Nephron progenitor cell (in vitro differentiated cells): ENCODE results near the gene SLC19A2.

ENCODE experiments used
- DNase-seq: peaks from one replicate; pipeline ENCODE4 v3.0.0; 2021
- H3K27ac Mint-ChIP-seq: 2 replicates; pipeline ENCODE4 v1.8.0; 2021; ENCODE audit warnings: mild to moderate bottlenecking, moderate library complexity, mixed read lengths
- H3K27me3 Mint-ChIP-seq: 2 replicates; pipeline ENCODE4 v1.8.0; 2021; ENCODE audit warnings: mild to moderate bottlenecking, low read depth, mixed read lengths; ENCODE audit not compliant: poor library complexity
- H3K36me3 Mint-ChIP-seq: 2 replicates; pipeline ENCODE4 v1.8.0; 2021; ENCODE audit warnings: low read depth, mixed read lengths
- H3K4me1 Mint-ChIP-seq: 2 replicates; pipeline ENCODE4 v1.8.0; 2021; ENCODE audit warnings: mixed read lengths
- H3K4me3 Mint-ChIP-seq: 2 replicates; pipeline ENCODE4 v1.8.0; 2021; ENCODE audit warnings: mild to moderate bottlenecking, moderate library complexity, mixed read lengths
- H3K9me3 Mint-ChIP-seq: 2 replicates; pipeline ENCODE4 v1.8.0; 2021; ENCODE audit warnings: mild to moderate bottlenecking, moderate library complexity, mixed read lengths
- CTCF ChIP-seq: fragments of 200-600 bp; sonication (generic); IDR thresholded peaks from 2 replicates; pipeline ENCODE4 v1.5.0; 2021; ENCODE audit warnings: antibody characterized with exemption

SLC19A2 gene

GRCh38 chr1:169478094-169478672, 7.6 kb downstream of the SLC19A2 start:
- Mint-ChIP-seq H3K27ac (no peak overlapping the region), H3K4me3 (no peak overlapping the region), H3K4me1 (peaks cover 9% of the 10 kb centered on the region), H3K36me3 (peaks cover 19% of the 10 kb centered on the region), H3K27me3 (no peaks in the 10 kb centered on the region), H3K9me3 (no peaks in the 10 kb centered on the region)
- TF ChIP-seq CTCF, result no peak
- DNase-seq, result no peak

- Mint-ChIP-seq H3K9me3 (no peaks in the 10 kb centered on the region), H3K36me3 (peaks cover 19% of the 10 kb centered on the region), H3K27me3 (no peaks in the 10 kb centered on the region), H3K4me3 (no peak overlapping the region), H3K27ac (no peak overlapping the region), H3K4me1 (no peaks in the 10 kb centered on the region)
- DNase-seq, result no peak
- TF ChIP-seq CTCF, result no peak
Measured at GRCh38 chr1:169475806-169476387, 9.8 kb downstream of the SLC19A2 start.

GRCh38 chr1:169474302-169474995, 11.3 kb downstream of the SLC19A2 start:
- Mint-ChIP-seq H3K9me3 (no peaks in the 10 kb centered on the region), H3K36me3 (peaks cover 19% of the 10 kb centered on the region), H3K27me3 (no peaks in the 10 kb centered on the region), H3K4me1 (no peaks in the 10 kb centered on the region), H3K27ac (no peak overlapping the region), H3K4me3 (no peak overlapping the region)
- no peak for DNase-seq
- no peak for TF ChIP-seq CTCF

GRCh38 chr1:169473347-169473746, 12.4 kb downstream of the SLC19A2 start:
- Mint-ChIP-seq H3K36me3 (peaks cover 24% of the 10 kb centered on the region), H3K27me3 (no peaks in the 10 kb centered on the region), H3K4me1 (no peaks in the 10 kb centered on the region), H3K4me3 (no peak overlapping the region), H3K9me3 (no peaks in the 10 kb centered on the region), H3K27ac (no peak overlapping the region)
- no peak for TF ChIP-seq CTCF
- DNase-seq, result no peak

- Mint-ChIP-seq H3K27ac (no peak overlapping the region), H3K4me1 (no peaks in the 10 kb centered on the region), H3K9me3 (no peaks in the 10 kb centered on the region), H3K36me3 (peaks cover 24% of the 10 kb centered on the region), H3K27me3 (no peaks in the 10 kb centered on the region), H3K4me3 (no peak overlapping the region)
- no peak for TF ChIP-seq CTCF
- no peak for DNase-seq
Measured at GRCh38 chr1:169472738-169473137, 13.0 kb downstream of the SLC19A2 start.

GRCh38 chr1:169468982-169469381, 16.8 kb downstream of the SLC19A2 start:
- Mint-ChIP-seq H3K9me3 (no peaks in the 10 kb centered on the region), H3K4me3 (no peak overlapping the region), H3K27me3 (no peaks in the 10 kb centered on the region), H3K4me1 (peaks cover 9% of the 10 kb centered on the region), H3K27ac (no peak overlapping the region), H3K36me3 (peaks cover 6% of the 10 kb centered on the region)
- TF ChIP-seq CTCF, result no peak
- no peak for DNase-seq
